Endothelial cell of umbilical vein (primary cell): ENCODE results near the gene ATP2C2. TPM values are rescaled to one million over a fixed set of nuclear protein-coding genes. Genes with fewer than 3 reads are reported as not detected.

Experiments
- BruUV-seq: library from RNA; stranded (reverse); fragments of 400-500 nt; replicated peaks from 2 replicates; lab custom pipeline; 2021; lab: Mats Ljungman, UMichigan
- CTCF ChIA-PET: fragments of 300-600, 350-600 bp; sonication (Branson Sonifier 250); formaldehyde crosslinking; loops from one replicate; lab custom pipeline; 2021; ENCODE audit warnings: antibody characterized with exemption, inconsistent platforms; lab: Charles Lee
- POLR2A ChIA-PET: fragments of 300-600, 350-600 bp; sonication (Branson Sonifier 250); formaldehyde crosslinking; loops from one replicate; lab custom pipeline; 2021; ENCODE audit warnings: antibody characterized with exemption, inconsistent platforms; lab: Charles Lee
- DNase-seq: peaks from one replicate; pipeline ENCODE4 v3.0.0-alpha.2; 2011; ENCODE audit warnings: low read depth, low spot score
- FAIRE-seq: peaks from 2 replicates; lab custom pipeline; 2011; peaks lifted over from hg19 to GRCh38; lab: Jason Lieb, UNC
- H2AFZ ChIP-seq: 2 replicates; pipeline ENCODE4 v1.6.0; 2012; ENCODE audit warnings: low read depth, low read length, control low read depth, inconsistent platforms
- H3K27ac ChIP-seq: 2 replicates; pipeline ENCODE4 v1.5.1; 2011; ENCODE audit warnings: low read depth, mild to moderate bottlenecking, control low read depth, low read length, moderate library complexity; ENCODE audit not compliant: insufficient read depth
- H3K27me3 ChIP-seq, 2 experiments: 2 replicates each; pipeline versions ENCODE4 v1.6.0 to v1.6.1; 2011; ENCODE audit warnings: low read length in 2 of 2, mixed read lengths in 1 of 2; ENCODE audit not compliant: control insufficient read depth in 2 of 2, insufficient read depth in 2 of 2
- H3K36me3 ChIP-seq, 2 experiments: 2 replicates in 1 of 2; 3 replicates in 1 of 2; pipeline ENCODE4 v1.5.1; 2011; ENCODE audit warnings: low read length in 2 of 2, mild to moderate bottlenecking in 1 of 2, moderate library complexity in 1 of 2; ENCODE audit not compliant: control insufficient read depth in 2 of 2, insufficient read depth in 2 of 2; ENCODE audit errors: extremely low read depth in 1 of 2
- H3K4me1 ChIP-seq: 3 replicates; pipeline ENCODE4 v1.5.1; 2011; ENCODE audit warnings: mild to moderate bottlenecking, low read length; ENCODE audit not compliant: control insufficient read depth, insufficient read depth; ENCODE audit errors: extremely low read depth
- H3K4me2 ChIP-seq: 2 replicates; pipeline ENCODE4 v1.6.1; 2011; ENCODE audit warnings: low read length, control low read depth, mixed read lengths; ENCODE audit not compliant: insufficient read depth
- H3K4me3 ChIP-seq, 3 experiments: fragments of 200-600 bp in 1 of 3; sonication (generic), shearing (Covaris generic) in 1 of 3; replicated peaks in 1 of 3; 2 replicates each; pipeline ENCODE4 v1.5.1; 2011 to 2016; ENCODE audit warnings: control low read depth in 3 of 3, low read length in 3 of 3, mild to moderate bottlenecking in 2 of 3, inconsistent platforms in 1 of 3, low read depth in 1 of 3, moderate library complexity in 1 of 3; ENCODE audit not compliant: insufficient read depth in 1 of 3
- H3K79me2 ChIP-seq: 2 replicates; pipeline ENCODE4 v1.6.0; 2012; ENCODE audit warnings: low read length, inconsistent platforms; ENCODE audit not compliant: control insufficient read depth, insufficient read depth
- H3K9ac ChIP-seq: replicated peaks from 2 replicates; pipeline ENCODE3; 2011; ENCODE audit warnings: low read length, control low read depth; ENCODE audit not compliant: insufficient read depth; ENCODE audit errors: extremely low read depth
- H3K9me1 ChIP-seq: replicated peaks from 3 replicates; pipeline ENCODE4 v1.6.0; 2011; ENCODE audit warnings: mild to moderate bottlenecking, low read length; ENCODE audit not compliant: control insufficient read depth, insufficient read depth; ENCODE audit errors: extremely low read depth
- H3K9me3 ChIP-seq: replicated peaks from 2 replicates; pipeline ENCODE4 v1.5.1; 2012; ENCODE audit warnings: low read length, inconsistent platforms; ENCODE audit not compliant: control insufficient read depth, insufficient read depth
- H4K20me1 ChIP-seq: replicated peaks from 2 replicates; pipeline ENCODE3; 2011; ENCODE audit warnings: mild to moderate bottlenecking, low read length; ENCODE audit not compliant: control insufficient read depth, insufficient read depth; ENCODE audit errors: extremely low read depth
- EZH2 ChIP-seq: IDR thresholded peaks from 2 replicates; pipeline ENCODE4 v1.6.1; 2012; ENCODE audit warnings: borderline replicate concordance, low read depth, mild to moderate bottlenecking, moderate library complexity, low read length, inconsistent platforms; ENCODE audit not compliant: severe bottlenecking
- FOS ChIP-seq: IDR thresholded peaks from 2 replicates; pipeline ENCODE4 v1.6.1; 2011; ENCODE audit warnings: mild to moderate bottlenecking, low read length, moderate library complexity, borderline replicate concordance; ENCODE audit not compliant: insufficient read depth
- GATA2 ChIP-seq: IDR thresholded peaks from 2 replicates; pipeline ENCODE4 v1.7.0; 2011; ENCODE audit warnings: low read depth, mild to moderate bottlenecking, moderate library complexity, mixed read lengths, low read length; ENCODE audit not compliant: insufficient read length, insufficient read depth
- JUN ChIP-seq: IDR thresholded peaks from 2 replicates; pipeline ENCODE4 v1.6.1; 2011; ENCODE audit warnings: borderline replicate concordance, low read depth; ENCODE audit not compliant: insufficient read length, insufficient read depth
- MYC ChIP-seq: IDR thresholded peaks from one replicate; pipeline ENCODE4 v1.6.1; 2011; ENCODE audit warnings: mild to moderate bottlenecking, low read depth, low read length
- POLR2A ChIP-seq: IDR thresholded peaks from 2 replicates; pipeline ENCODE4 v1.6.1; 2012; ENCODE audit warnings: low read depth, mild to moderate bottlenecking, control low read depth, low read length
- POLR2AphosphoS5 ChIP-seq: IDR thresholded peaks from 2 replicates; pipeline ENCODE4 v1.6.1; 2012; ENCODE audit warnings: low read depth, mild to moderate bottlenecking, control low read depth, low read length, moderate library complexity; ENCODE audit not compliant: insufficient read depth
- dilution Hi-C: fragments of 300-500 bp; cut with MboI; formaldehyde crosslinking; loops from one replicate; pipeline ENCODE4 v1.15.0; 2019; ENCODE audit warnings: low sequenced_read_pairs; ENCODE audit not compliant: extremely low pct_ligation_motif_present
- intact Hi-C: fragments of 100-400 bp; cut with micrococcal nuclease; formaldehyde crosslinking; loops from one replicate; pipeline ENCODE4 v1.10.0; 2022
- polyA plus RNA-seq, 4 experiments: library from polyadenylated mRNA; depleted of rRNA in 3 of 4; stranded (reverse) in 3 of 4; unstranded in 1 of 4; fragments of >200 nt; gene quantifications; 2 replicates each; pipeline versions ENCODE4 v1.2.1 to v1.2.3, GENCODE V29; 2011 to 2012; ENCODE audit warnings: missing spikeins in 1 of 4
- total RNA-seq: library from RNA; stranded (reverse); gene quantifications from 2 replicates; pipeline ENCODE4 v1.2.3, GENCODE V29; 2021
- TF ChIP-seq, protein P1 (sequence below), 2 donors: IDR thresholded peaks; 1 replicate in 1 of 2; 2 replicates in 1 of 2; pipeline ENCODE4 v1.5.1; 2011; ENCODE audit warnings: low read length in 2 of 2, mild to moderate bottlenecking in 2 of 2, moderate library complexity in 2 of 2, control low read depth in 1 of 2, inconsistent platforms in 1 of 2, low read depth in 1 of 2; ENCODE audit not compliant: insufficient read depth in 1 of 2; ENCODE audit errors: extremely low read depth in 1 of 2
- TF ChIP-seq, protein P2 (sequence below): IDR thresholded peaks from 2 replicates; pipeline ENCODE4 v1.6.1; 2011; ENCODE audit not compliant: insufficient read depth, insufficient read length

Gene ATP2C2
- total and polyA plus RNA-seq, 2 donors (not counting 3 experiments of a cell fraction or from before 2014, with no cell fraction given), result not detected

DNA sequence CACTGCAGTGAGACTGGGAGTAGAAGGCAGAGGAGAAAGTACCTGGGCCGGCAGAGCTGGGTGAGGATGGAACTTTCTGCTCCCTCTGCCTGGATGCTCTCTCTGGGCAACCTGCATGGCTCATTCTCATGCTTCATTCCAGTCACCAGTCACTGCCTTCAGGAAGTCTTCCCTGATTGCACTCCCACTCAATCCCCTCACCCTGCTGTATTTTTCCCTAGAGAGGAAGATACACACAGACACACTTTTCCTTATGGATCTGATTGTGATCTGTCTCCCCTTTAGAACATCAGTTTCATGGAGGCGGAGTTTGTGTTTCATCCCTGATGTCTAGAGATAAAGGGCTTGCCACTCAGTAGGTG lies 91.2 kb downstream of the ATP2C2 start:
- Histone ChIP-seq H2AFZ (no peak overlapping the region), H3K9me3 (no peaks in the 10 kb centered on the region), H3K79me2 (no peaks in the 10 kb centered on the region), H3K36me3 (peaks cover 0 to 2% of the 10 kb centered on the region in 2 experiments), H3K27me3 (no peaks in the 10 kb centered on the region), H3K27ac (no peak overlapping the region), H3K4me3 (no peak overlapping the region), H4K20me1 (no peaks in the 10 kb centered on the region), H3K4me1 (no peaks in the 10 kb centered on the region), H3K9me1 (no peaks in the 10 kb centered on the region), H3K4me2 (no peak overlapping the region), H3K9ac (no peak overlapping the region)
- TF ChIP-seq POLR2AphosphoS5 (no peak), POLR2A (no peak), JUN (no peak), FOS (no peak), GATA2 (no peak), EZH2 (no peak), MYC (no peak)
- TF ChIP-seq, protein P1, sequence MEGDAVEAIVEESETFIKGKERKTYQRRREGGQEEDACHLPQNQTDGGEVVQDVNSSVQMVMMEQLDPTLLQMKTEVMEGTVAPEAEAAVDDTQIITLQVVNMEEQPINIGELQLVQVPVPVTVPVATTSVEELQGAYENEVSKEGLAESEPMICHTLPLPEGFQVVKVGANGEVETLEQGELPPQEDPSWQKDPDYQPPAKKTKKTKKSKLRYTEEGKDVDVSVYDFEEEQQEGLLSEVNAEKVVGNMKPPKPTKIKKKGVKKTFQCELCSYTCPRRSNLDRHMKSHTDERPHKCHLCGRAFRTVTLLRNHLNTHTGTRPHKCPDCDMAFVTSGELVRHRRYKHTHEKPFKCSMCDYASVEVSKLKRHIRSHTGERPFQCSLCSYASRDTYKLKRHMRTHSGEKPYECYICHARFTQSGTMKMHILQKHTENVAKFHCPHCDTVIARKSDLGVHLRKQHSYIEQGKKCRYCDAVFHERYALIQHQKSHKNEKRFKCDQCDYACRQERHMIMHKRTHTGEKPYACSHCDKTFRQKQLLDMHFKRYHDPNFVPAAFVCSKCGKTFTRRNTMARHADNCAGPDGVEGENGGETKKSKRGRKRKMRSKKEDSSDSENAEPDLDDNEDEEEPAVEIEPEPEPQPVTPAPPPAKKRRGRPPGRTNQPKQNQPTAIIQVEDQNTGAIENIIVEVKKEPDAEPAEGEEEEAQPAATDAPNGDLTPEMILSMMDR (IDR thresholded peaks at IDR 0.05; ENCODE audit: extremely low read depth in 1 of 2, insufficient read depth in 1 of 2, low read depth in 1 of 2, low read length in 2 of 2), result no peak
- TF ChIP-seq, protein P2, sequence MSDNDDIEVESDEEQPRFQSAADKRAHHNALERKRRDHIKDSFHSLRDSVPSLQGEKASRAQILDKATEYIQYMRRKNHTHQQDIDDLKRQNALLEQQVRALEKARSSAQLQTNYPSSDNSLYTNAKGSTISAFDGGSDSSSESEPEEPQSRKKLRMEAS, result no peak
- intact Hi-C loops (no loop called here), dilution Hi-C loops (no loop called here)
- FAIRE-seq (no peak), DNase-seq (no peak)
- ChIA-PET POLR2A (no interaction called here), CTCF (interaction anchor here (1.2 kb wide), 1 partner anchor 10 kb away, joined by 3 read pairs; no protein-coding TSS in a partner anchor)
- no TSS peak for BruUV-seq
